Activated B cell treated with CpG ODN at 0.5 μM for 24 hours (primary cell): ENCODE measurements around the gene GTPBP1. TPM values are rescaled to one million over a fixed set of nuclear protein-coding genes. Genes with fewer than 3 reads are reported as not detected.

ENCODE experiments used
- ATAC-seq: fragments of 200-7000 bp; cut with Tn5 transposase; one replicate; pipeline ENCODE4 v1.10.0; 2021; ENCODE audit warnings: low read depth, mild to moderate bottlenecking, moderate library complexity
- CTCF ChIA-PET: fragments of 350-600 bp; sonication (Branson Sonifier 250); formaldehyde crosslinking; loops from one replicate; lab custom pipeline; 2021; ENCODE audit warnings: antibody characterized with exemption; lab: Charles Lee
- POLR2A ChIA-PET: fragments of 350-600 bp; sonication (Branson Sonifier 250); formaldehyde crosslinking; loops from one replicate; lab custom pipeline; 2021; ENCODE audit warnings: antibody characterized with exemption; lab: Charles Lee
- DNase-seq: peaks from one replicate; pipeline ENCODE4 v3.0.0; 2022
- H3K27ac Mint-ChIP-seq: one replicate; pipeline ENCODE4 v1.8.0; 2020; ENCODE audit warnings: mixed read lengths
- H3K27me3 Mint-ChIP-seq: one replicate; pipeline ENCODE4 v1.8.0; 2021; ENCODE audit warnings: mixed read lengths
- H3K36me3 Mint-ChIP-seq: one replicate; pipeline ENCODE4 v1.8.0; 2021; ENCODE audit warnings: low read depth, mixed read lengths
- H3K4me1 Mint-ChIP-seq: one replicate; pipeline ENCODE4 v1.8.0; 2021; ENCODE audit warnings: mixed read lengths
- H3K4me3 Mint-ChIP-seq: one replicate; pipeline ENCODE4 v1.8.0; 2020; ENCODE audit warnings: mild to moderate bottlenecking, mixed read lengths
- H3K9me3 Mint-ChIP-seq: one replicate; pipeline ENCODE4 v1.8.0; 2020; ENCODE audit warnings: mixed read lengths
- CTCF ChIP-seq: fragments of 200-600 bp; IDR thresholded peaks from one replicate; pipeline ENCODE4 v1.8.0; 2022; ENCODE audit warnings: antibody characterized with exemption, mild to moderate bottlenecking
- intact Hi-C: fragments of 100-400 bp; cut with micrococcal nuclease; formaldehyde crosslinking; loops from one replicate; pipeline ENCODE4 v1.15.1; 2024
- total RNA-seq: library from RNA; stranded (reverse); gene quantifications from 2 replicates; pipeline ENCODE4 v1.2.3, GENCODE V29; 2022

The GTPBP1 gene
- total RNA-seq, 1 donor from 2014 or later: 103 TPM

- Mint-ChIP-seq H3K4me1 (no peaks in the 10 kb centered on the region), H3K27ac (no peak overlapping the region), H3K9me3 (no peaks in the 10 kb centered on the region), H3K36me3 (peaks cover 97% of the 10 kb centered on the region), H3K27me3 (no peaks in the 10 kb centered on the region), H3K4me3 (no peak overlapping the region)
- intact Hi-C loops: no loop called here
- POLR2A ChIA-PET: interaction anchor here (0.6 kb wide), 1 partner anchor 594 kb away, joined by 3 read pairs; no protein-coding TSS in a partner anchor
- no peak for DNase-seq
- CTCF ChIA-PET: no interaction called here
- no peak for TF ChIP-seq CTCF
- ATAC-seq: no peak
Observed at GRCh38 chr22:38727123-38727522, 21.4 kb downstream of the GTPBP1 start.

GRCh38 chr22:38727530-38728451 is 22.0 kb downstream of the GTPBP1 start:
- Mint-ChIP-seq H3K27me3 (no peaks in the 10 kb centered on the region), H3K9me3 (no peaks in the 10 kb centered on the region), H3K4me3 (no peak overlapping the region), H3K27ac (no peak overlapping the region), H3K36me3 (peaks cover 96% of the 10 kb centered on the region), H3K4me1 (no peaks in the 10 kb centered on the region)
- TF ChIP-seq CTCF: no peak
- intact Hi-C loops: no loop called here
- ATAC-seq (no peak), DNase-seq (no peak)
- CTCF ChIA-PET: no interaction called here
- POLR2A ChIA-PET: interaction anchor here (0.6 kb wide), 1 partner anchor 1800 kb away, joined by 5 read pairs; no protein-coding TSS in a partner anchor

GRCh38 chr22:38728871-38729796 is 23.4 kb downstream of the GTPBP1 start:
- Mint-ChIP-seq H3K27ac (peak overlapping the region; percentile 30), H3K27me3 (no peaks in the 10 kb centered on the region), H3K9me3 (no peaks in the 10 kb centered on the region), H3K4me3 (no peak overlapping the region), H3K4me1 (peaks cover 10% of the 10 kb centered on the region), H3K36me3 (peaks cover 95% of the 10 kb centered on the region)
- TF ChIP-seq CTCF: no peak
- intact Hi-C loops: no loop called here
- no peak for ATAC-seq
- ChIA-PET CTCF (interaction anchor here (0.7 kb wide), 1 partner anchor 37 kb away, joined by 3 read pairs; no protein-coding TSS in a partner anchor), POLR2A (interaction anchor here (1.1 kb wide), 1 partner anchor 25 kb away, joined by 3 read pairs; no protein-coding TSS in a partner anchor)
- no peak for DNase-seq

GRCh38 chr22:38729946-38730345 is 24.2 kb downstream of the GTPBP1 start:
- POLR2A ChIA-PET: interaction anchor here (1.1 kb wide), 1 partner anchor 25 kb away, joined by 3 read pairs; no protein-coding TSS in a partner anchor

More at GRCh38 chr22:38729946-38730345, 24.2 kb downstream of the GTPBP1 start:
- no peak for DNase-seq
- no peak overlapping the region for H3K4me3 Mint-ChIP-seq
- peaks cover 11% of the 10 kb centered on the region for H3K4me1 Mint-ChIP-seq
- CTCF ChIA-PET: interaction anchor here (0.7 kb wide), 1 partner anchor 36 kb away, joined by 3 read pairs; no protein-coding TSS in a partner anchor
- peaks cover 95% of the 10 kb centered on the region for H3K36me3 Mint-ChIP-seq
- intact Hi-C loops: no loop called here
- H3K27me3 Mint-ChIP-seq: no peaks in the 10 kb centered on the region
- no peak for TF ChIP-seq CTCF
- H3K27ac Mint-ChIP-seq: no peak overlapping the region
- no peak for ATAC-seq
- no peaks in the 10 kb centered on the region for H3K9me3 Mint-ChIP-seq
